Activated CD4-positive, alpha-beta T cell treated with anti-CD3 and anti-CD28 coated beads, Interleukin-2, Interleukin-4, amounts not matched to agents 100 ng/mL and 50 ng/mL, durations not matched to agents 16 hours and 8 hours (primary cell): ENCODE data around the gene KLHDC4.

Experiments used
- DNase-seq: peaks from one replicate; pipeline ENCODE4 v3.0.0-alpha.2; 2020; ENCODE audit warnings: low spot score

The KLHDC4 gene

GRCh38 chr16:87698676-87699199 lies 67.0 kb downstream of the KLHDC4 start:
- no peak for DNase-seq

- DNase-seq = peak; percentile 76
Observed at GRCh38 chr16:87698241-87698640, 67.5 kb downstream of the KLHDC4 start.

- DNase-seq = no peak
Observed at GRCh38 chr16:87697792-87698191, 68.0 kb downstream of the KLHDC4 start.

GRCh38 chr16:87697256-87697655 lies 68.5 kb downstream of the KLHDC4 start:
- no peak for DNase-seq

GRCh38 chr16:87696726-87697125 lies 69.1 kb downstream of the KLHDC4 start:
- DNase-seq = no peak

GRCh38 chr16:87695534-87695933 lies 70.3 kb downstream of the KLHDC4 start:
- no peak for DNase-seq

- no peak for DNase-seq
Observed at GRCh38 chr16:87694441-87695125, 71.2 kb downstream of the KLHDC4 start.

- no peak for DNase-seq
Observed at GRCh38 chr16:87693827-87694226, 72.0 kb downstream of the KLHDC4 start.

GRCh38 chr16:87692756-87693155 lies 73.0 kb downstream of the KLHDC4 start:
- no peak for DNase-seq

GRCh38 chr16:87692176-87692575 lies 73.6 kb downstream of the KLHDC4 start:
- no peak for DNase-seq

GRCh38 chr16:87691686-87692079 lies 74.1 kb downstream of the KLHDC4 start:
- no peak for DNase-seq

GRCh38 chr16:87690911-87691685 lies 74.7 kb downstream of the KLHDC4 start:
- no peak for DNase-seq

- DNase-seq = no peak
Observed at GRCh38 chr16:87689956-87690465, 75.8 kb downstream of the KLHDC4 start.

GRCh38 chr16:87688876-87689815 lies 76.6 kb downstream of the KLHDC4 start:
- DNase-seq = no peak

- no peak for DNase-seq
Observed at GRCh38 chr16:87687998-87688529, 77.7 kb downstream of the KLHDC4 start.

- no peak for DNase-seq
Observed at GRCh38 chr16:87687126-87687910, 78.5 kb downstream of the KLHDC4 start.

GRCh38 chr16:87686697-87687096 lies 79.1 kb downstream of the KLHDC4 start:
- no peak for DNase-seq

GRCh38 chr16:87685766-87686165 lies 80.0 kb downstream of the KLHDC4 start:
- no peak for DNase-seq

GRCh38 chr16:87685405-87685755 lies 80.4 kb downstream of the KLHDC4 start:
- DNase-seq = no peak

- DNase-seq = no peak
Observed at GRCh38 chr16:87684711-87685404, 80.9 kb downstream of the KLHDC4 start.
